SU-DHL-6 (cell line): ENCODE results near the gene MAML1.

Experiments
- EZH2phosphoT487 ChIP-seq: fragments of 200-600 bp; sonication (generic), shearing (Covaris generic); conservative IDR thresholded peaks from 2 replicates; pipeline ENCODE4 v1.6.1; 2018; ENCODE audit warnings: mild to moderate bottlenecking, antibody characterized with exemption, low read length, moderate library complexity, mixed read lengths
- TF ChIP-seq, protein P1 (sequence below): fragments of 200-600 bp; sonication (generic); IDR thresholded peaks from one replicate; pipeline ENCODE4 v1.5.1; 2017; ENCODE audit warnings: antibody characterized with exemption, mild to moderate bottlenecking, low read length, moderate library complexity; ENCODE audit not compliant: insufficient read depth, poor library complexity, severe bottlenecking

DNA sequence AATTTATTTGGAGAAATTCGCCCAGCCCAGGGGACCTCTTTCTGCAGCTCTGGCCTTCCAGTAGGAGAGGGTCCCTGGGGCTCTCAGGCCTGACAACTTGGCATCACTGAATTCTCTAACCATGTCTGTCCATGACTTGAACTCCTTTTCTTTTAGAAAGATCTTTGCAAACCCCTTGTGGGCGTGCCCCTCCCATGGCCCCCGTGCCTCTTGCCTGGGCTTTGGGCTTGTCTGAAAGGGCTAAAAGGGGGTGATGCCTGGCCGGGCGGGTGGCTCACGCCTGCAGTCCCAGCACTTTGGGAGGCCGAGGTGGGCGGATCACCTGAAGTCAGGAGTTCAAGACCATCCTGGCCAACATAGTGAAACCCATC lies 84.8 kb downstream of the MAML1 start:
- TF ChIP-seq, protein P1, sequence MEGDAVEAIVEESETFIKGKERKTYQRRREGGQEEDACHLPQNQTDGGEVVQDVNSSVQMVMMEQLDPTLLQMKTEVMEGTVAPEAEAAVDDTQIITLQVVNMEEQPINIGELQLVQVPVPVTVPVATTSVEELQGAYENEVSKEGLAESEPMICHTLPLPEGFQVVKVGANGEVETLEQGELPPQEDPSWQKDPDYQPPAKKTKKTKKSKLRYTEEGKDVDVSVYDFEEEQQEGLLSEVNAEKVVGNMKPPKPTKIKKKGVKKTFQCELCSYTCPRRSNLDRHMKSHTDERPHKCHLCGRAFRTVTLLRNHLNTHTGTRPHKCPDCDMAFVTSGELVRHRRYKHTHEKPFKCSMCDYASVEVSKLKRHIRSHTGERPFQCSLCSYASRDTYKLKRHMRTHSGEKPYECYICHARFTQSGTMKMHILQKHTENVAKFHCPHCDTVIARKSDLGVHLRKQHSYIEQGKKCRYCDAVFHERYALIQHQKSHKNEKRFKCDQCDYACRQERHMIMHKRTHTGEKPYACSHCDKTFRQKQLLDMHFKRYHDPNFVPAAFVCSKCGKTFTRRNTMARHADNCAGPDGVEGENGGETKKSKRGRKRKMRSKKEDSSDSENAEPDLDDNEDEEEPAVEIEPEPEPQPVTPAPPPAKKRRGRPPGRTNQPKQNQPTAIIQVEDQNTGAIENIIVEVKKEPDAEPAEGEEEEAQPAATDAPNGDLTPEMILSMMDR = no peak
- TF ChIP-seq EZH2phosphoT487 = no peak
